Kidney (tissue), 14 donors: ENCODE measurements around the gene CACNG3. TPM values are rescaled to one million over a fixed set of nuclear protein-coding genes. Genes with fewer than 3 reads are reported as not detected.

Source experiments
- DNase-seq, 5 donors: peaks; one replicate each; pipeline ENCODE4 v3.0.0-alpha.2; 2013 to 2020
- FAIRE-seq: peaks from 2 replicates; lab custom pipeline; 2012; peaks lifted over from hg19 to GRCh38; lab: Jason Lieb, UNC
- H3K27ac ChIP-seq, 2 donors: one replicate each; pipeline ENCODE4 v1.7.0; 2013; ENCODE audit warnings: low read depth in 2 of 2, low read length in 2 of 2, inconsistent platforms in 1 of 2
- H3K27me3 ChIP-seq: one replicate; pipeline ENCODE4 v1.7.1; 2013; ENCODE audit warnings: low read length, inconsistent platforms; ENCODE audit not compliant: control insufficient read depth, insufficient read depth
- H3K36me3 ChIP-seq, 3 donors: one replicate each; pipeline versions ENCODE4 v1.7.0 to v1.7.1; 2013; ENCODE audit warnings: low read length in 3 of 3, control low read depth in 1 of 3, inconsistent platforms in 1 of 3; ENCODE audit not compliant: insufficient read depth in 3 of 3, control insufficient read depth in 2 of 3
- H3K4me1 ChIP-seq, 3 donors: one replicate each; pipeline versions ENCODE4 v1.7.0 to v1.7.1; 2013; ENCODE audit warnings: low read length in 3 of 3, inconsistent platforms in 1 of 3, low read depth in 1 of 3; ENCODE audit not compliant: control insufficient read depth in 2 of 3, insufficient read depth in 2 of 3
- H3K4me3 ChIP-seq, 3 donors: one replicate each; pipeline versions ENCODE4 v1.7.0 to v1.8.1; 2013; ENCODE audit warnings: low read length in 3 of 3, control low read depth in 1 of 3, inconsistent platforms in 1 of 3
- H3K9ac ChIP-seq, 3 donors: one replicate each; pipeline versions ENCODE4 v1.7.0 to v1.7.1; 2013; ENCODE audit warnings: low read length in 3 of 3, control low read depth in 1 of 3, inconsistent platforms in 1 of 3
- H3K9me3 ChIP-seq, 3 donors: one replicate each; pipeline versions ENCODE4 v1.7.0 to v1.7.1; 2013; ENCODE audit warnings: low read length in 3 of 3, control low read depth in 1 of 3, inconsistent platforms in 1 of 3; ENCODE audit not compliant: control insufficient read depth in 2 of 3, insufficient read depth in 1 of 3
- CTCF ChIP-seq: IDR thresholded peaks from 3 replicates; pipeline ENCODE4 v1.5.1; 2012; ENCODE audit warnings: mild to moderate bottlenecking, moderate library complexity, borderline replicate concordance; ENCODE audit not compliant: insufficient read depth; ENCODE audit errors: extremely low read depth
- intact Hi-C: fragments of 100-400 bp; cut with DNase I; formaldehyde crosslinking; loops from one replicate; pipeline ENCODE4 v1.11.1; 2022
- polyA plus RNA-seq: library from polyadenylated mRNA; stranded (reverse); fragments of 350-450 nt; fragmentation: Illumina TruSeq; extraction: RNeasy Lipid Tissue Mini Kit (QIAGEN cat#74804); gene quantifications from one replicate; pipeline ENCODE4 v1.2.3, GENCODE V29; 2014; ENCODE audit warnings: low read depth, low replicate concordance; ENCODE audit not compliant: insufficient read depth
- total RNA-seq: library from RNA; stranded (reverse); fragmentation: NEBNext Ultra II Directional; extraction: Animal tissue kit (Norgen Biotek cat#: 25700); gene quantifications from one replicate; pipeline ENCODE4 v1.2.1, GENCODE V29; 2021
- donor health status: control.
- donor health status: control.
- donor health status: control.
- donor health status: control.
- donor health status: control.
- donor health status: DM: yes; HTN: yes; CAD: no.
- donor health status: Normal renal cell carcinoma (clear cell type).

CACNG3 gene
- total and polyA plus RNA-seq, 2 donors from 2014 or later = not detected

DNA sequence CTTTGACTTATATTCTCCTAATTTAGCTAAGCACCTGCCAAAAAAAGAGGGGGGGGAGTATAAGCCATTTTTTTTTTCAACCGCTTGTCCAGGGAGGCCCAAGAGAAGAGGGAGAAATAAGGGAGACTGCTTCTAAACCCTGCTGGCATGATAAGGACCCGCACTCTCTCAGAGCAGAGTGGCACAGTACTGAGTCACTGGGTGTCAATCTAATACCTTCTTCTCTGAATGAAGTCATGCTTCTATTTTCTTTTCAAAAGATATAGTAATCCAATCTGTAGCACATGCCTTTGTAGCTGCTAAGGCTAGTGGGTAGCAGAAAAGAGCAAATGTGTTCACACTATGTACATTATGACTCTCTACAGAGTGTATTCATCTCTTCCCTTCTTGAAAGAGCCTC is 34.9 kb upstream of the CACNG3 start:
- Histone ChIP-seq H3K27me3 (no peaks in the 10 kb centered on the region), H3K36me3 (no peaks in the 10 kb centered on the region), H3K9ac (no peak overlapping the region), H3K27ac (no peak overlapping the region), H3K4me3 (no peak overlapping the region), H3K4me1 (no peaks in the 10 kb centered on the region), H3K9me3 (no peaks in the 10 kb centered on the region)
- FAIRE-seq (no peak), DNase-seq (no peak)
- TF ChIP-seq CTCF = no peak
- intact Hi-C loops = no loop called here

DNA sequence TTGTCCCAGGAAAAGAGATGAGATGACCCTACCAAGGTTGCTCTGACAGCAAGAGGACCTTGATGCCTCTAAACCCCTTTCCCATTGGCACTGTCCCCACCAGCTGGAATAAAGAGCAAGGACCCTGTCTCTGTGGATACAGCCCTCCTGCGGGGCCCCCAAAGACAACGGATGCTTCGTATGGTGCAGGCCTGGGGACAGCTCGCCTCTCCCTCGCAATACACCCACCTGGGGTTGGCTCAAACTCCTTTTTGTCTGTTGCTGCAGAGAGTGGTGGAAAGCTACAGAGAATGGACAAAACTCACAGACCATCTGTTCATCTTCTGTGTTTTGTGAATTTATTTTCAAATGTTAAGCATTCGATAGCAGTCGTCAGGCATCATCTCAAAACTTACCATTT is 27.6 kb upstream of the CACNG3 start:
- no peaks in the 10 kb centered on the region for H3K27me3 ChIP-seq
- H3K27ac ChIP-seq = no peak overlapping the region
- intact Hi-C loops = no loop called here
- H3K9ac ChIP-seq = no peak overlapping the region
- no peaks in the 10 kb centered on the region for H3K4me1 ChIP-seq
- H3K36me3 ChIP-seq = no peaks in the 10 kb centered on the region
- H3K4me3 ChIP-seq = no peak overlapping the region
- H3K9me3 ChIP-seq = no peaks in the 10 kb centered on the region
- DNase-seq = no peak
- no peak for TF ChIP-seq CTCF
- FAIRE-seq = no peak

DNA sequence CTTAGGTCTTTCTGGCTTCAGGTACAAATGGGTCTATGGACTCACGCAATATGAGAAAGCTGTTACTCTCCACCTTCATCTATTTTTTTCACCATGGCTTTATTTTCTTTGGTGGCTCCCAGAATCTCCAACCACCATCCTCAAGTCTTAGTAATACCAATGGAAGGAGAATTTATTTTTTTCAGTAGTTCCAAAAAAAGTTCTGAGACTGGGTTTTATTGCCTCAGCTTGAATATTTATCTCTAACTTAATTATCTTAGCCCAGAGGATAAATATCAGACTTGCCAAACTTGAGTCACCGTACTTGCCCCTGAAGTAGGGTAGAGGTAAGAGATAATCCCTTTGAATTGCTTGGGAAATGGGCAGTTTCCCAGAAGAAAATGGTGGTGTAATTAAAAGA is 23.2 kb upstream of the CACNG3 start:
- no peaks in the 10 kb centered on the region for H3K36me3 ChIP-seq
- FAIRE-seq (no peak), DNase-seq (no peak)
- peaks cover 0 to 5% (median 0%) of the 10 kb centered on the region in 3 donors for H3K9me3 ChIP-seq
- H3K4me1 ChIP-seq = no peaks in the 10 kb centered on the region
- no peak overlapping the region for H3K27ac ChIP-seq
- intact Hi-C loops = no loop called here
- no peak overlapping the region for H3K4me3 ChIP-seq
- TF ChIP-seq CTCF = no peak
- no peaks in the 10 kb centered on the region for H3K27me3 ChIP-seq
- H3K9ac ChIP-seq = no peak overlapping the region

DNA sequence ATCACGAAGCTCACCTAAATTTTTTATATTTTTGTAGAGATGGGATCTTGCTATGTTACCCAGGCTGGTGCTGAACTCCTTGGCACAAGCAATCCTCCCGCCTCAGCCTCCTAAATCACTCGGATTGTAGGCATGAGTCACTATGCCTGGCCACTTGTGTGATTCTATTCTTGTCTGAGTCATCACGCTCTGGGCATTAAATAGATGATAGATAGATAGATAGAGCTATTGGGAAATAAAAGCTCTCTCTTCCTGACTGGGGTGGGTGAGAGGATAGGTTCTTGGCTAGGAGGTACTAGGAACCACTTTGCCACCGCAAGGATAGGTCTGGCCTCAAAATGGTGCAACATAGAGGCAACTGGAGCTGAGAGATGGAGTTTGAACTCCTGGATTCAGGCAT is 21.4 kb upstream of the CACNG3 start:
- H3K9ac ChIP-seq = no peak overlapping the region
- intact Hi-C loops = no loop called here
- no peak for FAIRE-seq

More for the DNA sequence above, 21.4 kb upstream of the CACNG3 start:
- H3K27ac ChIP-seq = no peak overlapping the region
- no peak overlapping the region for H3K4me3 ChIP-seq
- H3K27me3 ChIP-seq = no peaks in the 10 kb centered on the region
- H3K36me3 ChIP-seq = no peaks in the 10 kb centered on the region
- H3K9me3 ChIP-seq = peaks cover 0 to 5% (median 0%) of the 10 kb centered on the region in 3 donors
- no peaks in the 10 kb centered on the region for H3K4me1 ChIP-seq
- DNase-seq = no peak
- no peak for TF ChIP-seq CTCF
